Measurements from ENCODE around the gene FSTL4. TPM values are rescaled to one million over a fixed set of nuclear protein-coding genes. Genes with fewer than 3 reads are reported as not detected.

FSTL4 gene
- total RNA-seq, 2 donors from 2014 or later: 0.32 to 0.89 TPM

DNA sequence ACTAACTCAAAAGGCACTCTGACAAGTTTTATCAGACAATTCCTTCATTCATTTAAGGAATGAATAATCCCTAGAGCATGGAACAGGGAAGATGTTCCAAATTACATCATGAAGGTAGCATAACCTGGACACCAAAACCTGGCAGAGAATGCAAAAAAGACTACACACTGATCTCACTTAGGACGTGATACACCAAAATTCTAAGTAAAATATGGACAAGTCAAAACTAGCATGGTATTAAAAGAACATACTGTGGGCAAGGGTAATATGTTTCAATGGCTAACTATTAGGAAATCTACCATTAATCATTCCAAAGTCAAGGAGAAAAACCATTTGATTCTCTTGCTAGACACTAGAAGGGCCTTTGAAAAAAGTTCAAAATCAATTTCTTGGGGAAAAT lies 384.0 kb downstream of the FSTL4 start:
- TF ChIP-seq CTCF (IDR thresholded peaks at IDR 0.05): no peak
- intact Hi-C loops (cut with DNase I): no loop called here
- Histone ChIP-seq H3K4me1 (peaks cover 6% of the 10 kb centered on the region), H3K9me3 (no peaks in the 10 kb centered on the region), H3K27me3 (no peaks in the 10 kb centered on the region), H3K36me3 (no peaks in the 10 kb centered on the region), H3K4me3 (no peak overlapping the region), H3K9ac (ENCODE audit: low read depth in 2 of 2, low read length in 2 of 2) (no peak overlapping the region), H3K27ac (no peak overlapping the region)
- no peak for DNase-seq

DNA sequence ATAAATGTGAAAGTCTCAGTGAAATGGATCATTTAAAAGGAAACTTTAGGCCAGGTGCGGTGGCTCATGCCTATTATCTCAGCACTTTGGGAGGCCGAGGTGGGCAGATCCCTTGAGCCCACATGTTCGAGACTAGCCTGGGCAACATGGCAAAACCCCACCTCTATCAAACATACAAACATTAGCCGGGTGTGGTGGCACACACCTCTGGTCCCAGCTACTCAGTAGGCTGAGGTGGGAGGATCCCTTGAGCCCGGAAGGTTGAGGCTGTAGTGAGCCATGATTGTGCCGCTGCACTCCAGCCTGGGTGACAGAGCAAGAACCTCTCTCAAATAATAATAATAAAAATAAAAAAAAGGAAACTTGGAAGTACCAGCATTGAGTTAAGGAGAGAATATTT lies 384.4 kb downstream of the FSTL4 start:
- H3K4me1 ChIP-seq: peaks cover 6% of the 10 kb centered on the region
- TF ChIP-seq CTCF (IDR thresholded peaks at IDR 0.05): no peak
- H3K27me3 ChIP-seq: no peaks in the 10 kb centered on the region
- intact Hi-C loops (cut with DNase I): no loop called here
- no peak overlapping the region for H3K9ac ChIP-seq (ENCODE audit: low read depth in 2 of 2, low read length in 2 of 2)
- no peaks in the 10 kb centered on the region for H3K9me3 ChIP-seq
- H3K27ac ChIP-seq: no peak overlapping the region
- no peak overlapping the region for H3K4me3 ChIP-seq
- H3K36me3 ChIP-seq: no peaks in the 10 kb centered on the region
- no peak for DNase-seq

- no peak for TF ChIP-seq CTCF (IDR thresholded peaks at IDR 0.05)
- no peak overlapping the region for H3K27ac ChIP-seq
- intact Hi-C loops (cut with DNase I): no loop called here
- DNase-seq: no peak
- H3K27me3 ChIP-seq: no peaks in the 10 kb centered on the region
- H3K9me3 ChIP-seq: no peaks in the 10 kb centered on the region
- H3K4me3 ChIP-seq: no peak overlapping the region
- H3K9ac ChIP-seq (ENCODE audit: low read depth in 2 of 2, low read length in 2 of 2): no peak overlapping the region
- H3K36me3 ChIP-seq: no peaks in the 10 kb centered on the region
- peaks cover 6% of the 10 kb centered on the region for H3K4me1 ChIP-seq
These were observed 385.3 kb downstream of the FSTL4 start for GRCh38 chr5:133227082-133227481.

GRCh38 chr5:133226186-133226585 lies 386.2 kb downstream of the FSTL4 start:
- Histone ChIP-seq H3K9me3 (no peaks in the 10 kb centered on the region), H3K4me1 (peaks cover 6% of the 10 kb centered on the region), H3K27me3 (no peaks in the 10 kb centered on the region), H3K4me3 (no peak overlapping the region), H3K27ac (peak overlapping the region; percentile 68), H3K9ac (ENCODE audit: low read depth in 2 of 2, low read length in 2 of 2) (no peak overlapping the region), H3K36me3 (no peaks in the 10 kb centered on the region)
- TF ChIP-seq CTCF (IDR thresholded peaks at IDR 0.05): no peak
- intact Hi-C loops (cut with DNase I): no loop called here
- DNase-seq: no peak

GRCh38 chr5:133225671-133226152 lies 386.6 kb downstream of the FSTL4 start:
- peaks cover 6% of the 10 kb centered on the region for H3K4me1 ChIP-seq
- peak; percentile 42 for DNase-seq
- no peaks in the 10 kb centered on the region for H3K9me3 ChIP-seq
- TF ChIP-seq CTCF (IDR thresholded peaks at IDR 0.05): no peak
- H3K9ac ChIP-seq (ENCODE audit: low read depth in 2 of 2, low read length in 2 of 2): no peak overlapping the region
- H3K27me3 ChIP-seq: no peaks in the 10 kb centered on the region
- intact Hi-C loops (cut with DNase I): no loop called here
- H3K27ac ChIP-seq: peak overlapping the region; percentile 68
- no peak overlapping the region for H3K4me3 ChIP-seq
- H3K36me3 ChIP-seq: no peaks in the 10 kb centered on the region

Data from colonic mucosa (tissue), 4 donors.